ENCODE data around the gene DUSP8.

GRCh38 chr11:1600626-1601025 lies 28.6 kb upstream of the DUSP8 start:
- TF ChIP-seq MAFK (IDR thresholded peaks at IDR 0.05; ENCODE audit: low read depth, low read length) (no peak), POLR2AphosphoS5 (IDR thresholded peaks at IDR 0.05; ENCODE audit: low read depth, low read length) (no peak)
- TF ChIP-seq, protein P1, sequence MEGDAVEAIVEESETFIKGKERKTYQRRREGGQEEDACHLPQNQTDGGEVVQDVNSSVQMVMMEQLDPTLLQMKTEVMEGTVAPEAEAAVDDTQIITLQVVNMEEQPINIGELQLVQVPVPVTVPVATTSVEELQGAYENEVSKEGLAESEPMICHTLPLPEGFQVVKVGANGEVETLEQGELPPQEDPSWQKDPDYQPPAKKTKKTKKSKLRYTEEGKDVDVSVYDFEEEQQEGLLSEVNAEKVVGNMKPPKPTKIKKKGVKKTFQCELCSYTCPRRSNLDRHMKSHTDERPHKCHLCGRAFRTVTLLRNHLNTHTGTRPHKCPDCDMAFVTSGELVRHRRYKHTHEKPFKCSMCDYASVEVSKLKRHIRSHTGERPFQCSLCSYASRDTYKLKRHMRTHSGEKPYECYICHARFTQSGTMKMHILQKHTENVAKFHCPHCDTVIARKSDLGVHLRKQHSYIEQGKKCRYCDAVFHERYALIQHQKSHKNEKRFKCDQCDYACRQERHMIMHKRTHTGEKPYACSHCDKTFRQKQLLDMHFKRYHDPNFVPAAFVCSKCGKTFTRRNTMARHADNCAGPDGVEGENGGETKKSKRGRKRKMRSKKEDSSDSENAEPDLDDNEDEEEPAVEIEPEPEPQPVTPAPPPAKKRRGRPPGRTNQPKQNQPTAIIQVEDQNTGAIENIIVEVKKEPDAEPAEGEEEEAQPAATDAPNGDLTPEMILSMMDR (IDR thresholded peaks at IDR 0.05; ENCODE audit: control extremely low read depth in 1 of 3, insufficient read depth in 1 of 3, low read depth in 1 of 3, low read length in 3 of 3), result no peak
